H1 (cell line): ENCODE measurements around the gene ANGEL2. TPM values are rescaled to one million over a fixed set of nuclear protein-coding genes. Genes with fewer than 3 reads are reported as not detected.

Experiments used
- BACH1 ChIP-seq: IDR thresholded peaks from 2 replicates; pipeline ENCODE4 v1.6.1; 2012; ENCODE audit warnings: low read length, improper control_type of control experiment
- NANOG ChIP-seq: IDR thresholded peaks from 2 replicates; pipeline ENCODE4 v1.6.1; 2011; ENCODE audit warnings: low read length, low read depth, mild to moderate bottlenecking, inconsistent platforms; ENCODE audit not compliant: insufficient read depth, poor library complexity, severe bottlenecking
- RFX5 ChIP-seq: IDR thresholded peaks from 2 replicates; pipeline ENCODE4 v1.6.1; 2011; ENCODE audit warnings: low read depth, low read length, improper control_type of control experiment, borderline replicate concordance
- polyA plus RNA-seq, 7 experiments: library from polyadenylated mRNA; depleted of rRNA in 3 of 7; stranded (reverse) in 5 of 7; unstranded in 2 of 7; fragments of >200 nt in 5 of 7; fragments of 200-250 nt in 2 of 7; gene quantifications; 1 replicate in 5 of 7; 2 replicates in 1 of 7; 4 replicates in 1 of 7; pipeline versions ENCODE4 v1.2.1 to v1.2.3, GENCODE V29; 2011 to 2013; ENCODE audit warnings: missing spikeins in 2 of 7, mixed read lengths in 2 of 7
- total RNA-seq: library from RNA; stranded (reverse); fragmentation: NEBNext Ultra II Directional; extraction: Animal tissue kit (Norgen Biotek cat#: 25700); gene quantifications from 2 replicates; pipeline ENCODE4 v1.2.1, GENCODE V29; 2021

The ANGEL2 gene
- total and polyA plus RNA-seq, 2 of the 8 experiments (the other 6 are each of a cell fraction or from before 2014, with no cell fraction given) = 18.1 to 39.9 TPM

GRCh38 chr1:212984522-212985291 is 31.0 kb downstream of the ANGEL2 start (continued):
- TF ChIP-seq RFX5 = no peak
- no peak for TF ChIP-seq BACH1
- TF ChIP-seq NANOG = no peak
